GM15510 (cell line): ENCODE data around the gene FN3KRP.

Experiments used
- POLR2A ChIP-seq: IDR thresholded peaks from 3 replicates; pipeline ENCODE4 v1.6.1; 2011; ENCODE audit warnings: borderline replicate concordance; ENCODE audit not compliant: insufficient read length; ENCODE audit errors: extremely low read depth

FN3KRP gene

GRCh38 chr17:82710499-82711232 is 5.8 kb upstream of the FN3KRP start:
- no peak for TF ChIP-seq POLR2A

GRCh38 chr17:82713071-82713723 is 3.3 kb upstream of the FN3KRP start:
- TF ChIP-seq POLR2A, result no peak

DNA sequence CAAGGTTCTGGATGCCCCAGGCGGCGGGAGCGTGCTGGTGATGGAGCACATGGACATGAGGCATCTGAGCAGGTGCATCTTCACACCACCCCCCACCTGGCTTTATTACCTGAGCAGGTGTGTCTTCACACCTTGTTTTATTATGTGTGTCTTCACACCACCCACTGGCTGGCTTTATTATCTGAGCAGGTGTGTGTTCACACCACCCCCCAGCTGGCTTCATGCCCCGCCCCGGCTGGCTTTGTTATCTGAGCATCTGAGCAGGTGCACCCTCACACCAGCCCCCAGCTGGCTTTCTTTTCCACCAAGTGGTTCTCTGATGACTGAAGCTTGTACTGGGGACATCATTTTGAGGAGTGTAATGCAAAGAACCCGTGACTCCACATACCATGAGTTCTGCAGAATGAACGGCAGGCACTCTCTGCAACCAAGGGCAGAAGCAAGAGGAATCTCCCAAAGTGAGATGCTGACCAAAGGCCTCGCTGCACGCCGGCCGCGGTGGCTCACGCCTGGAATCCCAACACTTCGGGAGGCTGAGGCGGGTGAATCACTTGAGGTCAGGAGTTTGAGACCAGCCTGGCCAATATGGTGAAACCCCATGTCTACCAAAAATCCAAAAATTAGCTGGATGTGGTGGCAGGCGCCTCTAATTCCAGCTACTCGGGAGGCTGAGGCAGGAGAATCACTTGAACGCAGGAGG is 2.6 kb downstream of the FN3KRP start:
- no peak for TF ChIP-seq POLR2A

- TF ChIP-seq POLR2A, result no peak
These were observed 3.7 kb downstream of the FN3KRP start for GRCh38 chr17:82720204-82720603.

GRCh38 chr17:82722341-82723013 is 6.0 kb downstream of the FN3KRP start:
- TF ChIP-seq POLR2A, result no peak

GRCh38 chr17:82723169-82723807 is 6.8 kb downstream of the FN3KRP start:
- TF ChIP-seq POLR2A, result no peak

- no peak for TF ChIP-seq POLR2A
These were observed 9.9 kb downstream of the FN3KRP start for GRCh38 chr17:82726427-82726826.

- no peak for TF ChIP-seq POLR2A
These were observed 13.2 kb downstream of the FN3KRP start for GRCh38 chr17:82729479-82730260.

DNA sequence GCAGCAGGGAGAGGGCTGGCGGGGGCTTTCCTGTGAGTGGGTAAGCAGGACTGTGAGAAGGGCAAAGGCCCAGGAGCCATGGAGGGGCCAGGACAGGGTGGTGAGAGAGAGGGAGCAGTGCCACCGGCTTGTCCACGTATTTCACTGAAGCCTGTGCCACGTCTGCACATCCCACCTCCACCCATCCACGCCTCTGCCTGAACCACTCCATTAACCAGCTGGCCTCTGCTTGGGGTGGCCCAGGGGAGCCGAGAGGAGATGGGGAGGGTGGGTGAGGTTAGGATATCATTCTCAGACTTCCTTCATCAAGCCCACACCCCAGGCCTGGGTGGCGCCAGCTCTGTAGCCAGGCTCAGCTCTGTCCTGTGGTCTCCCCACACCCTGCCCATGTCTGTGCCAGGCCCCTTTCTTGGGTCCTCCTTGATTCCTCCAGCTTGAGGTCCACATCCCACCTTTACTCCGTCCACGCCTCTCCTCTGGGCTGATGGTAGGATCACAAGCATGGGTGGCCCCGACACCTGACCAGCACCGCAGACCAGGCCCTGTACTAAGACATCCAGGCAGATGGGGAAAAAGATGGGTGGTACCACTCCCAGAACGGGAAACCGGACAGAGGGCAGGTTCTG is 15.7 kb downstream of the FN3KRP start:
- TF ChIP-seq POLR2A, result no peak

- TF ChIP-seq POLR2A, result no peak
These were observed 18.7 kb downstream of the FN3KRP start, which contains the start of gene FN3K for GRCh38 chr17:82734987-82735866. Gene FN3K (plus strand): TSS chr17:82735615. CDS start chr17:82735637, 22 bp downstream.

DNA sequence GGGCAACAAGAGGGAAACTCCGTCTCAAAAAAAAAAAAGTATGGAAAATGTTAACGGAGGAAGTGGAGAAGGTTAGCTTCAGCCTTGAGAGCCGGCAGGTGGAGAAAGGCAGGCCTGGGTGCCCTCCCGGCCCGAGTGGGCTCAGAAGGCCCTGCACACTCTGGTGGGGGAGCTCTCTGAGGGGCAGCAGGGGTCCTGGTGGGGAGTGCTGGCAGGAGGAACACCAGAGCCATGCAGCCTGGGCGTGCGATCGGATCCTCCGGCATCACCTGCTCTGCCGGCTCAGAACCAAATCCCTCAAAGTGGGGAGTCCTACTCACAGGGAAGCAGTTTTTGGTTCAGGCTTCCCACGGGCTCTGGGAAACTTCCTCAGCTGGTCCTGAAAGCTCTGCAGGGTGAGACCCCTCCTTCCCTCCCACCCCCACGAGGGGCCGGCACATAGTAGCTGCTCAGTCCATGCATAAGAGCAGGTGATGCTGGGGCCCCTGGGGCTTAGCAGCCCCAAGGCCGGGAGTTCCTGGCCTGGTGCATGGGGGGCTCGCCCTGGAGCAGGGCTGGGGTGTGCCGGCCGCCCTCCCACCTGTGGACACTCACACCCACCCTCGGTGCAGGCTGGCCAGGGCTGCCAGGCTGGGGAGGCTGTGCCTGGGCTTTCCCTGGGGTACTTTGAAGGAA is 20.1 kb downstream of the FN3KRP start:
- TF ChIP-seq POLR2A, result no peak
